ENCODE results near the gene GBP1.

GBP1 gene

DNA sequence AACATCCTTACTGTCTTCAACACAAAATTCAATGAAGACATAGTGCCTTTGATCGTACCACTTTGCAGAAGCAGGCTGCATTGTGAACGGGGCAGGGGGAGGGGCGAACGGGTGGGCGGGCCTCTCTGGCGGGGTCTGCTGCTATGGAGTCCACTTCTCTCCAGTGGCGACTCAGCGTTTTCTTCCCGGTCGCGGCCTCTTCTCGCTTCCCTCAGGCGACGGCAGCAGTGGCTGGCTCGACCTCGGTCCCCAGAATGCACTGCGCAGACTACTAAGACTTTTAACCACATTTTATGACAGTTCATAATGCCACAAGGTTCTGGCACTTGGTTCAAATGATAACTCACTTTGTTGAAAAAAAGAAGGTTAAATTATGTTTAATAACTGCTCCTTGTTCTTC, 39.7 kb upstream of the GBP1 start:
- H3K9me2 ChIP-seq (ENCODE audit: low read depth, low read length), result no peaks in the 10 kb centered on the region
- no peaks in the 10 kb centered on the region for H4K20me1 ChIP-seq (ENCODE audit: insufficient read depth, low read length)
- H3K4me2 ChIP-seq (ENCODE audit: low read length), result no peak overlapping the region
- H3K9me3 ChIP-seq (ENCODE audit: low read length), result no peaks in the 10 kb centered on the region
- no peak overlapping the region for H2AFZ ChIP-seq (ENCODE audit: low read length)
- no peak overlapping the region for H3K9ac ChIP-seq (ENCODE audit: low read length)
- H3K4me1 ChIP-seq (ENCODE audit: insufficient read depth, low read length, severe bottlenecking), result no peaks in the 10 kb centered on the region
- TF ChIP-seq, protein P1, sequence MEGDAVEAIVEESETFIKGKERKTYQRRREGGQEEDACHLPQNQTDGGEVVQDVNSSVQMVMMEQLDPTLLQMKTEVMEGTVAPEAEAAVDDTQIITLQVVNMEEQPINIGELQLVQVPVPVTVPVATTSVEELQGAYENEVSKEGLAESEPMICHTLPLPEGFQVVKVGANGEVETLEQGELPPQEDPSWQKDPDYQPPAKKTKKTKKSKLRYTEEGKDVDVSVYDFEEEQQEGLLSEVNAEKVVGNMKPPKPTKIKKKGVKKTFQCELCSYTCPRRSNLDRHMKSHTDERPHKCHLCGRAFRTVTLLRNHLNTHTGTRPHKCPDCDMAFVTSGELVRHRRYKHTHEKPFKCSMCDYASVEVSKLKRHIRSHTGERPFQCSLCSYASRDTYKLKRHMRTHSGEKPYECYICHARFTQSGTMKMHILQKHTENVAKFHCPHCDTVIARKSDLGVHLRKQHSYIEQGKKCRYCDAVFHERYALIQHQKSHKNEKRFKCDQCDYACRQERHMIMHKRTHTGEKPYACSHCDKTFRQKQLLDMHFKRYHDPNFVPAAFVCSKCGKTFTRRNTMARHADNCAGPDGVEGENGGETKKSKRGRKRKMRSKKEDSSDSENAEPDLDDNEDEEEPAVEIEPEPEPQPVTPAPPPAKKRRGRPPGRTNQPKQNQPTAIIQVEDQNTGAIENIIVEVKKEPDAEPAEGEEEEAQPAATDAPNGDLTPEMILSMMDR (IDR thresholded peaks at IDR 0.05; ENCODE audit: low read length), result no peak
- TF ChIP-seq EZH2 (IDR thresholded peaks at IDR 0.05; ENCODE audit: borderline replicate concordance, low read length), result no peak
- H3K27me3 ChIP-seq (ENCODE audit: insufficient read depth, low read length), result no peaks in the 10 kb centered on the region
- no peaks in the 10 kb centered on the region for H3K79me2 ChIP-seq (ENCODE audit: insufficient read depth, low read length)
- no peak overlapping the region for H3K27ac ChIP-seq (ENCODE audit: low read depth, low read length, poor library complexity, severe bottlenecking)
- no peaks in the 10 kb centered on the region for H3F3A ChIP-seq (ENCODE audit: insufficient read depth, low read length)
- H3K36me3 ChIP-seq (ENCODE audit: insufficient read depth, low read length), result no peaks in the 10 kb centered on the region
- no peak overlapping the region for H3K4me3 ChIP-seq (ENCODE audit: low read depth, low read length, poor library complexity, severe bottlenecking)

DNA sequence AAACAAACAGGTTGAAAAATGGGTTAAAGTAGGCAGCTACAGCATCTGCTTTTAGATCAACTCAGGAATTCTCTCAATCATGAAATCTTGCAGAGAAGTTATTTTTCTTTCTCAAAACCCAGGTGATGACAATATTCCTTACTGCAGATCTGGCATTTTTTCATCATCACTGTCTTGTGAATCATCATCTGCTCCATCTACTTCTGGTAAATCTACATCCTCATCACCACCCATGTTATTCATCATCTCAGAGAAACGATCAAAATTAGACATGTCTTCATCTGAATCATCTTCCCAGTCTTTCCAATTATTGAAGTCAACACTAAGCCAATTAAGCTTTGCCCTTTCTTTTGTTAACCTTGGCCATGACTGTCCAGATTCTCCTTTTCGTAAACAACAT, 39.1 kb upstream of the GBP1 start:
- H2AFZ ChIP-seq (ENCODE audit: low read length), result no peak overlapping the region
- no peak overlapping the region for H3K4me2 ChIP-seq (ENCODE audit: low read length)
- H3K27me3 ChIP-seq (ENCODE audit: insufficient read depth, low read length), result no peaks in the 10 kb centered on the region
- no peaks in the 10 kb centered on the region for H3K4me1 ChIP-seq (ENCODE audit: insufficient read depth, low read length, severe bottlenecking)
- H3F3A ChIP-seq (ENCODE audit: insufficient read depth, low read length), result no peaks in the 10 kb centered on the region
- no peaks in the 10 kb centered on the region for H4K20me1 ChIP-seq (ENCODE audit: insufficient read depth, low read length)
- H3K4me3 ChIP-seq (ENCODE audit: low read depth, low read length, poor library complexity, severe bottlenecking), result no peak overlapping the region
- no peaks in the 10 kb centered on the region for H3K36me3 ChIP-seq (ENCODE audit: insufficient read depth, low read length)
- no peak for TF ChIP-seq EZH2 (IDR thresholded peaks at IDR 0.05; ENCODE audit: borderline replicate concordance, low read length)
- TF ChIP-seq, protein P1 (IDR thresholded peaks at IDR 0.05; ENCODE audit: low read length), result no peak
- H3K9ac ChIP-seq (ENCODE audit: low read length), result no peak overlapping the region
- H3K9me2 ChIP-seq (ENCODE audit: low read depth, low read length), result no peaks in the 10 kb centered on the region
- no peak overlapping the region for H3K27ac ChIP-seq (ENCODE audit: low read depth, low read length, poor library complexity, severe bottlenecking)
- no peaks in the 10 kb centered on the region for H3K9me3 ChIP-seq (ENCODE audit: low read length)
- H3K79me2 ChIP-seq (ENCODE audit: insufficient read depth, low read length), result no peaks in the 10 kb centered on the region

DNA sequence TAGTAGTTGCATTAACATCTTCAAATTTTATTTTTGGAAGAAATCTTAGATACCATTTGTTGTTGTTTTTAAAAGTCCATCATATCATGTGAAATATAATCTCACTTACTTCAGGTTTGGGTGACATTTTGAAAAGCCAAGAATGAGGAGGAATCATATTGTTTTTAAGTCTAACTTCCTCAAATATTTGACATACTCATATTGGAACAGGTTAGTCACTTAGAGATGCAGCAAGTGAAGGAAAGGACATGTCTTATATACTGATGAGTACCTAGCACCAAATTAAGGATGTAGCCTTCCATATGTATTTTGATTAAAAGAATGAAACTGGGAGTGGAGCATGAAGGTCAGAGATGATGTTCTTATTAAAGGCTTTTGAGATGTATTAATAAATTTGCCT, 37.0 kb upstream of the GBP1 start:
- Histone ChIP-seq H3K9ac (ENCODE audit: low read length) (no peak overlapping the region), H3K9me2 (ENCODE audit: low read depth, low read length) (no peaks in the 10 kb centered on the region), H3K4me1 (ENCODE audit: insufficient read depth, low read length, severe bottlenecking) (no peaks in the 10 kb centered on the region), H3K4me2 (ENCODE audit: low read length) (no peak overlapping the region), H3K27ac (ENCODE audit: low read depth, low read length, poor library complexity, severe bottlenecking) (no peak overlapping the region), H3K27me3 (ENCODE audit: insufficient read depth, low read length) (no peaks in the 10 kb centered on the region), H4K20me1 (ENCODE audit: insufficient read depth, low read length) (no peaks in the 10 kb centered on the region), H3K9me3 (ENCODE audit: low read length) (no peaks in the 10 kb centered on the region), H3K79me2 (ENCODE audit: insufficient read depth, low read length) (no peaks in the 10 kb centered on the region), H2AFZ (ENCODE audit: low read length) (no peak overlapping the region), H3K36me3 (ENCODE audit: insufficient read depth, low read length) (no peaks in the 10 kb centered on the region), H3F3A (ENCODE audit: insufficient read depth, low read length) (no peaks in the 10 kb centered on the region), H3K4me3 (ENCODE audit: low read depth, low read length, poor library complexity, severe bottlenecking) (no peak overlapping the region)
- TF ChIP-seq EZH2 (IDR thresholded peaks at IDR 0.05; ENCODE audit: borderline replicate concordance, low read length), result no peak
- TF ChIP-seq, protein P1 (IDR thresholded peaks at IDR 0.05; ENCODE audit: low read length), result no peak
